BJ (cell line): ENCODE results near the gene MYO15A. TPM values are rescaled to one million over a fixed set of nuclear protein-coding genes. Genes with fewer than 3 reads are reported as not detected.
A peak's percentile ranks its signal among the peaks of the same experiment; 100 is the strongest.

Source experiments
- CTCF ChIA-PET: fragments of 350-600 bp; formaldehyde crosslinking; extraction: SDS; loops from one replicate; lab custom pipeline; 2021; ENCODE audit warnings: antibody characterized with exemption, inconsistent platforms; lab: Yijun Ruan, JAX
- POLR2A ChIA-PET: fragments of 300-600 bp; sonication (Branson Sonifier 250); formaldehyde crosslinking; extraction: SDS; loops from one replicate; lab custom pipeline; 2021; ENCODE audit warnings: antibody characterized with exemption; lab: Charles Lee
- DNase-seq: peaks from one replicate; pipeline ENCODE4 v3.0.0-alpha.2; 2011; ENCODE audit warnings: low read depth
- H3K27me3 ChIP-seq: 2 replicates; pipeline ENCODE4 v1.6.0; 2011; ENCODE audit warnings: low read length; ENCODE audit not compliant: control insufficient read depth, insufficient read depth
- H3K36me3 ChIP-seq: 2 replicates; pipeline ENCODE4 v1.5.1; 2011; ENCODE audit warnings: low read length; ENCODE audit not compliant: control insufficient read depth, insufficient read depth
- H3K4me3 ChIP-seq: 2 replicates; pipeline ENCODE4 v1.5.1; 2011; ENCODE audit warnings: low read depth, mild to moderate bottlenecking, control low read depth, low read length
- CTCF ChIP-seq: IDR thresholded peaks from 2 replicates; pipeline ENCODE4 v1.5.1; 2011; ENCODE audit warnings: low read depth, mild to moderate bottlenecking, control low read depth, inconsistent platforms, low read length, moderate library complexity; ENCODE audit not compliant: insufficient read depth
- polyA plus RNA-seq: library from polyadenylated mRNA; depleted of rRNA; stranded (reverse); fragments of >200 nt; gene quantifications from 2 replicates; pipeline ENCODE4 v1.2.3, GENCODE V29; 2011

MYO15A gene
- polyA plus RNA-seq, 1 experiment: 1.0 TPM

DNA sequence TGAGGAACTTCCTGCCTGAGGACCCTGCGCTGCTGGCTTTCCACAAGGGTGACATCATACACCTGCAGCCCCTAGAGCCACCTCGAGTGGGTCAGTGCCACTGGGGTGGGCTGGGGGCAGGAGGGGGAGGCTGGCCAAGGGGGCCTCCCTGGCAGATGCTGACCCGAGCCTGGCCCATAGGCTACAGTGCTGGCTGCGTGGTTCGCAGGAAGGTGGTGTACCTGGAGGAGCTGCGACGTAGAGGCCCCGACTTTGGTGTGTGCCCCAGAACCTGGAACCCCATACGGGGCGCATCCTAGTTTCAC, 48.4 kb downstream of the MYO15A start:
- POLR2A ChIA-PET: no interaction called here
- no peak for TF ChIP-seq CTCF

DNA sequence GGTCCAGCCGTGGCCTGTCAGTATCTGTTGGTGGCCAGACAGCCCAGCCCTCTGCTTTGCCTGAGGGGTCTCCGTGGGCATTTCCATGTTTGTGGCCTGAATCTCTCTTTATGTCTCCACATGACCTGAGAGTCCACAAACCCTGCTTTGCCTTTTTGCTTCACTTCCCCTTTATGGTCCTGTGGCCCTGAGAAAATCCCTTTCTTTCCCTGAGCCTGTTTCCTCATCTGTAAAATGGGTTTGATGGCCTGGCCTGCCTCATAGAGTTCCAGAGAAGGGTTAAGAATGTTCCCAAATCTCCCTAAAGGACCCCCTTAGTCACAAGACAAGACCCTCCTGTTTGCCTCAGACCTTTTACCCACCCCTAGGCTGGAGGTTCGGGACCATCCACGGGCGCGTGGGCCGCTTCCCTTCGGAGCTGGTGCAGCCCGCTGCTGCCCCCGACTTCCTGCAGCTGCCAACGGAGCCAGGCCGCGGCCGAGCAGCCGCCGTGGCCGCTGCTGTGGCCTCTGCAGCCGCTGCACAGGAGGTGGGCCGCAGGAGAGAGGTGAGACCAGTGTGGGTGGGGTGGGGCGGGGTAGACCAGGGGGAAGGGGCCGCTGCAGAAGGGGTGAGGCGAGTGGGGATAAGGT, 48.9 kb downstream of the MYO15A start:
- H3K27me3 ChIP-seq: no peaks in the 10 kb centered on the region
- TF ChIP-seq CTCF: no peak
- CTCF ChIA-PET: no interaction called here
- no peak overlapping the region for H3K4me3 ChIP-seq
- POLR2A ChIA-PET: no interaction called here
- no peak for DNase-seq
- no peaks in the 10 kb centered on the region for H3K36me3 ChIP-seq

More for the DNA sequence above, 48.4 kb downstream of the MYO15A start:
- H3K36me3 ChIP-seq: no peaks in the 10 kb centered on the region
- no peak for DNase-seq
- H3K4me3 ChIP-seq: no peak overlapping the region
- CTCF ChIA-PET: no interaction called here
- no peaks in the 10 kb centered on the region for H3K27me3 ChIP-seq

DNA sequence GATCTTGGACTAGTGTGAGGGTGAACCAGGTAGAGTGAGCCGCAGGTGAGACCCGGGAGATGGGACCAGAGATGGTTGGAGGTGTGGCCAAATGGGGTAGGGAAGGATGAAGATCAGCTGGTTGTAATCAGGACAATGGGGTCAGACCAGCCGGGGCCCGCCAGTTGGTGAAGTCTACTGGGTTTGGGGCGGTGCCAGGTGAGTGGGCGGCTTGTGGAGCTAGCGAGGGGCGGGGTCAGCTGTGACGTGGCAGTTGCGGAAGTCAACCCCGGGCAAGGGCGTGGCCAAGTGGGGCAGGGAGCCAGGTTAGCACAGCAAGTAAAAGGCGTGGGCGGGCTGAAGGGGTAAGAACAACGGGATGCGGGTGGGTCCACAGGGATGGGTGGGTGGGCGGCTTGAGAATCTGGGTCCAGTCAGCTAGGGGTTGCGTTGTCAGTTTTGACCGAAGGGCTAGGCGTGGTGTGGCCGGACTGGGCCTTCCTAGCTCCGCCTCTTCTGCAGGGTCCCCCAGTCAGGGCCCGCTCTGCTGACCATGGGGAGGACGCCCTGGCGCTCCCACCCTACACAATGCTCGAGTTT, 49.6 kb downstream of the MYO15A start:
- no peaks in the 10 kb centered on the region for H3K36me3 ChIP-seq
- H3K4me3 ChIP-seq: peak overlapping the region; percentile 41
- DNase-seq: peak; percentile 50
- ChIA-PET CTCF (interaction anchor here (0.5 kb wide), 1 partner anchor 59 kb away, joined by 3 read pairs; no protein-coding TSS in a partner anchor), POLR2A (no interaction called here)
- H3K27me3 ChIP-seq: no peaks in the 10 kb centered on the region
- no peak for TF ChIP-seq CTCF

DNA sequence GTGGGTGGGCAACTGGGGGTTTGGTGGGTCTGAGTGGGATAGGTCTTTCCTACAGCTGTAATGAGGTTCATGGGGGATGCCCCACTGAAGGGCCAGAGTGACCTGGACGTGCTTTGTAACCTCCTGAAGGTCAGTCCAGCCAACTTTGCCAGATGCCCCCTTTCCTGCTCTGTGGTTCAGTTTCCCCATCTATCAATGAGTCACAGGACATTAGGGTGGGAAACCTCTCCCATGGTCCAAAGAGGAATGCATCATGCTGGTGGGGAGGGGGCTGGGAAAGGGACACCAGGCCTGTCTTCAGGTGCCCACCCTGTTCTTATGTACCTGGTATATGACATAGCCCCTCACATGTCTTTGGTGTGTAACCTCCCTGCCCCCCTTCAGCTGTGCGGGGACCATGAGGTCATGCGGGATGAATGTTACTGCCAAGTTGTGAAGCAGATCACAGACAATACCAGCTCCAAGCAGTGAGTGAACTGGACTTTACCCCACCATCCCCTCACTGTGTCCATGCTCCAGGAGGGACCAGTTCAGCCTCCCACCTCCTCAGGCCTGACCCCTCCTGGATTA, 51.1 kb downstream of the MYO15A start:
- no peak for TF ChIP-seq CTCF
- POLR2A ChIA-PET: interaction anchor here (0.5 to 0.7 kb wide), 2 partner anchors 11 to 27 kb away, joined by 3 read pairs; no protein-coding TSS in a partner anchor
- CTCF ChIA-PET: interaction anchor here (0.9 kb wide), 1 partner anchor 25 kb away, joined by 4 read pairs; no protein-coding TSS in a partner anchor
- Histone ChIP-seq H3K36me3 (no peaks in the 10 kb centered on the region), H3K27me3 (no peaks in the 10 kb centered on the region), H3K4me3 (no peak overlapping the region)
- no peak for DNase-seq

- H3K4me3 ChIP-seq: no peak overlapping the region
- no peaks in the 10 kb centered on the region for H3K36me3 ChIP-seq
- DNase-seq: no peak
- CTCF ChIA-PET: interaction anchor here (0.9 to 1.6 kb wide), 2 partner anchors 18 to 24 kb away, joined by 4 read pairs; no protein-coding TSS in a partner anchor
- TF ChIP-seq CTCF: no peak
- POLR2A ChIA-PET: no interaction called here
- H3K27me3 ChIP-seq: no peaks in the 10 kb centered on the region
Observed at GRCh38 chr17:18160128-18160856, 51.7 kb downstream of the MYO15A start.
